Gastrocnemius medialis (tissue), 4 donors: ENCODE results near the gene PLEKHG3.

Experiments used
- CTCF ChIP-seq, 5 experiments: fragments of 450-650 bp in 3 of 5; fragments of 200-600 bp in 2 of 5; sonication (generic) in 2 of 5; IDR thresholded peaks in 4 of 5; conservative IDR thresholded peaks in 1 of 5; 1 replicate in 4 of 5; 2 replicates in 1 of 5; pipeline ENCODE4 v1.5.1; 2016 to 2019; ENCODE audit warnings: antibody characterized with exemption in 5 of 5, mild to moderate bottlenecking in 3 of 5, moderate library complexity in 3 of 5
- POLR2A ChIP-seq, 2 donors: fragments of 450-650 bp; IDR thresholded peaks; one replicate each; pipeline ENCODE4 v1.6.1; 2017; ENCODE audit warnings: antibody characterized with exemption in 2 of 2, mild to moderate bottlenecking in 2 of 2, moderate library complexity in 2 of 2

GRCh38 chr14:64730681-64731080 is 26.5 kb downstream of the PLEKHG3 start:
- TF ChIP-seq CTCF (IDR thresholded peaks at IDR 0.05 in 4 of 5, conservative IDR thresholded peaks at IDR 0.05 in 1 of 5): no peak
- TF ChIP-seq POLR2A (IDR thresholded peaks at IDR 0.05): no peak
